HepG2 (cell line): ENCODE results near the gene LHFPL2. TPM values are rescaled to one million over a fixed set of nuclear protein-coding genes. Genes with fewer than 3 reads are reported as not detected.

Experiments
- ATAC-seq: fragments of 200-7000 bp; cut with Tn5 transposase; 3 replicates; pipeline ENCODE4 v1.9.1; 2020; ENCODE audit warnings: mild to moderate bottlenecking, moderate library complexity
- BruUV-seq: library from RNA; stranded (reverse); fragments of 400-500 nt; replicated peaks from 2 replicates; lab custom pipeline; 2021; lab: Mats Ljungman, UMichigan
- CTCF ChIA-PET: fragments of 300-600 bp; formaldehyde crosslinking; extraction: SDS; loops from one replicate; lab custom pipeline; 2021; ENCODE audit warnings: low total read pairs, inconsistent platforms, low intra/inter-chr PET ratio; lab: Yijun Ruan, JAX
- POLR2A ChIA-PET: fragments of 350-600 bp; sonication (Branson Sonifier 250); formaldehyde crosslinking; loops from one replicate; lab custom pipeline; 2020; ENCODE audit warnings: antibody characterized with exemption, inconsistent platforms; lab: Yijun Ruan, JAX
- DNase-seq: peaks from one replicate; pipeline ENCODE4 v3.0.0-alpha.2; 2015; ENCODE audit warnings: low spot score
- FAIRE-seq: peaks from 3 replicates; lab custom pipeline; 2011; peaks lifted over from hg19 to GRCh38; lab: Jason Lieb, UNC
- H2AFZ ChIP-seq: one replicate; pipeline ENCODE4 v1.6.1; 2011; ENCODE audit warnings: low read length, inconsistent platforms
- H3K27ac ChIP-seq: fragments of 300-600 bp; 3 replicates; pipeline ENCODE4 v1.8.0; 2011; ENCODE audit warnings: mixed run types, mild to moderate bottlenecking, mixed read lengths, low read length, inconsistent platforms; ENCODE audit not compliant: insufficient read depth; ENCODE audit errors: extremely low read length
- H3K27me3 ChIP-seq, 2 experiments: fragments of 200-600 bp in 1 of 2; 2 replicates in 1 of 2; 3 replicates in 1 of 2; pipeline versions ENCODE4 v1.6.0 to v1.8.0; 2011; ENCODE audit warnings: low read length in 2 of 2, mild to moderate bottlenecking in 2 of 2, moderate library complexity in 2 of 2, inconsistent platforms in 1 of 2; ENCODE audit not compliant: insufficient read depth in 2 of 2, control insufficient read depth in 1 of 2
- H3K36me3 ChIP-seq, 2 experiments: fragments of 200-600 bp in 1 of 2; replicated peaks in 1 of 2; 2 replicates in 1 of 2; 3 replicates in 1 of 2; pipeline versions ENCODE4 v1.5.1 to v1.8.0; 2011; ENCODE audit warnings: low read length in 2 of 2, inconsistent platforms in 1 of 2; ENCODE audit not compliant: insufficient read depth in 2 of 2, control insufficient read depth in 1 of 2
- H3K4me1 ChIP-seq: 2 replicates; pipeline ENCODE4 v1.5.1; 2012; ENCODE audit warnings: low read length, inconsistent platforms; ENCODE audit not compliant: insufficient read depth
- H3K4me2 ChIP-seq: 2 replicates; pipeline ENCODE4 v1.6.0; 2011; ENCODE audit warnings: low read depth, low read length, inconsistent platforms
- H3K4me3 ChIP-seq, 3 experiments: fragments of 200-600 bp in 1 of 3; sonication (generic), shearing (Covaris generic) in 1 of 3; replicated peaks in 1 of 3; 2 replicates each; pipeline ENCODE4 v1.5.1; 2011 to 2016; ENCODE audit warnings: low read length in 3 of 3, inconsistent platforms in 2 of 3, low read depth in 2 of 3, mild to moderate bottlenecking in 2 of 3, control low read depth in 1 of 3, mixed read lengths in 1 of 3; ENCODE audit not compliant: insufficient read depth in 1 of 3
- H3K79me2 ChIP-seq: one replicate; pipeline ENCODE4 v1.6.1; 2011; ENCODE audit warnings: low read length, inconsistent platforms; ENCODE audit not compliant: insufficient read depth
- H3K9ac ChIP-seq: 2 replicates; pipeline ENCODE4 v1.6.0; 2011; ENCODE audit warnings: mild to moderate bottlenecking, low read depth, low read length, inconsistent platforms; ENCODE audit not compliant: insufficient read depth
- H3K9me3 ChIP-seq: 2 replicates; pipeline ENCODE4 v1.5.1; 2012; ENCODE audit warnings: mild to moderate bottlenecking, low read length
- H4K20me1 ChIP-seq: 2 replicates; pipeline ENCODE4 v1.6.0; 2011; ENCODE audit warnings: inconsistent platforms, mild to moderate bottlenecking, low read length, moderate library complexity; ENCODE audit not compliant: insufficient read depth
- ARID2 ChIP-seq: sonication (generic); formaldehyde crosslinking; IDR thresholded peaks from 2 replicates; pipeline ENCODE4 v1.8.1; 2022; ENCODE audit warnings: mild to moderate bottlenecking, missing genetic modification reagents, borderline replicate concordance
- GLI4 ChIP-seq: sonication (generic); formaldehyde crosslinking; IDR thresholded peaks from 2 replicates; pipeline ENCODE4 v1.5.1; 2020; ENCODE audit warnings: missing genetic modification reagents, mild to moderate bottlenecking, moderate library complexity, borderline replicate concordance
- HMG20B ChIP-seq: conservative IDR thresholded peaks from 2 replicates; pipeline ENCODE4 v1.6.1; 2016; ENCODE audit warnings: missing genetic modification reagents, missing compliant biosample characterization
- JDP2 ChIP-seq: sonication (generic); formaldehyde crosslinking; IDR thresholded peaks from 2 replicates; pipeline ENCODE4 v1.8.1; 2022; ENCODE audit warnings: missing genetic modification reagents, borderline replicate concordance
- PCBP2 ChIP-seq: fragments of 200-400 bp; formaldehyde crosslinking; optimal IDR thresholded peaks from 2 replicates; pipeline ENCODE3; 2018; ENCODE audit warnings: low read length, low read depth; ENCODE audit not compliant: poor library complexity, severe bottlenecking
- TBX2 ChIP-seq: sonication (generic); formaldehyde crosslinking; IDR thresholded peaks from 2 replicates; pipeline ENCODE4 v1.5.0; 2020; ENCODE audit warnings: missing genetic modification reagents, mild to moderate bottlenecking, borderline replicate concordance
- XRCC5 ChIP-seq: fragments of 200-400 bp; formaldehyde crosslinking; optimal IDR thresholded peaks from 2 replicates; pipeline ENCODE3; 2017; ENCODE audit warnings: mild to moderate bottlenecking, low read length
- ZBTB1 ChIP-seq: sonication (generic); formaldehyde crosslinking; IDR thresholded peaks from 2 replicates; pipeline ENCODE4 v1.4.0; 2020; ENCODE audit warnings: missing genetic modification reagents, borderline replicate concordance
- ZNF264 ChIP-seq: sonication (generic); formaldehyde crosslinking; IDR thresholded peaks from 2 replicates; pipeline ENCODE4 v1.4.0; 2020; ENCODE audit warnings: missing genetic modification reagents
- ZNF660 ChIP-seq: sonication (generic); formaldehyde crosslinking; IDR thresholded peaks from 2 replicates; pipeline ENCODE4 v1.5.1; 2020; ENCODE audit warnings: mild to moderate bottlenecking, low read depth, missing genetic modification reagents, borderline replicate concordance
- ZNF670 ChIP-seq: sonication (generic); formaldehyde crosslinking; IDR thresholded peaks from 2 replicates; pipeline ENCODE4 v1.8.0; 2022; ENCODE audit warnings: mild to moderate bottlenecking, missing genetic modification reagents, borderline replicate concordance
- ZSCAN22 ChIP-seq: sonication (generic); formaldehyde crosslinking; IDR thresholded peaks from 2 replicates; pipeline ENCODE4 v1.4.0; 2020; ENCODE audit warnings: mild to moderate bottlenecking, missing genetic modification reagents
- ZZZ3 ChIP-seq: sonication (generic); formaldehyde crosslinking; IDR thresholded peaks from 2 replicates; pipeline ENCODE4 v1.4.0; 2020; ENCODE audit warnings: missing genetic modification reagents, mild to moderate bottlenecking, borderline replicate concordance
- WGBS: methylation state at CpG from one replicate; pipeline ENCODE4 v1.1.6; 2017; ENCODE audit warnings: low lambda C conversion rate; 5-methylcytosine and 5-hydroxymethylcytosine counted together
- in situ Hi-C: cut with HindIII; loops from 2 replicates; pipeline ENCODE4 v1.10.0; 2017; ENCODE audit warnings: low pct_unique_long_range_greater_than_20kb; ENCODE audit not compliant: extremely low pct_ligation_motif_present
- intact Hi-C: fragments of 100-400 bp; cut with micrococcal nuclease; formaldehyde crosslinking; loops from one replicate; pipeline ENCODE4 v1.10.0; 2022; ENCODE audit not compliant: unreplicated experiment
- polyA plus RNA-seq, 8 experiments: library from polyadenylated mRNA; depleted of rRNA in 3 of 8; stranded (reverse) in 7 of 8; unstranded in 1 of 8; fragments of >200 nt; fragmentation: Illumina TruSeq in 4 of 8; extraction: Trizol in 4 of 8; gene quantifications; 2 replicates each; pipeline versions ENCODE4 v1.2.1 to v1.2.3, GENCODE V29; 2011 to 2016; ENCODE audit warnings: low read depth in 4 of 8, missing spikeins in 1 of 8, mixed read lengths in 1 of 8; ENCODE audit not compliant: insufficient read depth in 1 of 8
- total RNA-seq, 5 experiments: library from RNA; depleted of rRNA; stranded (reverse); fragments of >200 nt; fragmentation: Illumina TruSeq; extraction: Trizol; gene quantifications; 2 replicates each; pipeline ENCODE4 v1.2.3, GENCODE V29; 2016; ENCODE audit warnings: low read depth in 1 of 5
- TF ChIP-seq, protein P1 (sequence below), 2 experiments: fragments of 450-650 bp in 1 of 2; sonication (generic) in 1 of 2; formaldehyde crosslinking; IDR thresholded peaks; 2 replicates each; pipeline versions ENCODE4 v1.5.0 to v1.8.0; 2020 to 2022; ENCODE audit warnings: mild to moderate bottlenecking in 1 of 2, missing genetic modification reagents in 1 of 2
- TF ChIP-seq, protein P2 (sequence below): sonication (generic); formaldehyde crosslinking; IDR thresholded peaks from one replicate; pipeline ENCODE4 v1.5.1; 2020; ENCODE audit warnings: mild to moderate bottlenecking, missing genetic modification reagents; ENCODE audit errors: not compliant biosample characterization

LHFPL2 gene
- total and polyA plus RNA-seq, 2 of the 13 experiments (the other 11 are each of a cell fraction or from before 2014, with no cell fraction given) = 6.0 to 20.0 TPM

DNA sequence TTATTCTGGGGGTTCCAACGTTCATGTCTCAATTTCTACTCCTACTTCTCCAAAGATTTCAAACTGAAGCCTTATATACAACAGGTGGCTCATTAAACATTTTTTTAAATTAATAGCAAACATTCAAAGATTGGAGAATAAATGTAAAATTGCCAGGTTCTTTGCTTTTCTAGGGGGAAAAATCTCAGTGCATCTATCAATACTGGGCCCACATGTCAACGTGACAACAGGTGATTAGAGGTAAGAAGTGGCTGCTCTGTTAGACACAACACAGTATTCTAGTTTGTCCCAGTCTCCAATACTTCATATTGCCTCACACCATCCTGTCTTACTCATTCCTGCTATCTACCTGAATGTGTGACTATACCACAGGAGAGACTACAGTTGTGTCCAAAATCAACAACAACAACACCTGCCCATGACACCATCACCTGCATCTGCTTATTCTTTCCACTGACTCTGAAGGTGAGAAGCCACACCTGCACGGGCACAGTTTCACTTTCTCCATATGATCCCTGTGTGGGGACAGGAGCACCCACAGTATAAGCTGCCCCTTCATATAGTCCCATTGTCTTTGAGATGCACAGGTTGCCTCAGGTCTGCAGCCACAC is 110.2 kb downstream of the LHFPL2 start:
- ATAC-seq = no peak
- BruUV-seq = no TSS peak
- Histone ChIP-seq H3K36me3 (no peaks in the 10 kb centered on the region; a peak in 2 of 5 replicates), H3K27me3 (no peaks in the 10 kb centered on the region), H3K27ac (no peak overlapping the region), H3K4me2 (no peak overlapping the region), H3K4me3 (no peak overlapping the region), H3K79me2 (peaks cover 13% of the 10 kb centered on the region), H2AFZ (no peak overlapping the region), H4K20me1 (no peaks in the 10 kb centered on the region), H3K9me3 (no peaks in the 10 kb centered on the region), H3K4me1 (no peaks in the 10 kb centered on the region), H3K9ac (no peak overlapping the region)
- ChIA-PET POLR2A (no interaction called here), CTCF (interaction anchor here (2.1 kb wide), 1 partner anchor 89 kb away, joined by 9 read pairs; no protein-coding TSS in a partner anchor)
- no peak for FAIRE-seq
- in situ Hi-C loops (no loop called here), intact Hi-C loops (loop anchor here (5.0 kb wide), 1 partner anchor 84 kb away; no protein-coding TSS in a partner anchor)
- 97% methylated on average over 3 of the region's 3 CpGs for WGBS
- DNase-seq = no peak
- no peak for TF ChIP-seq ZSCAN22
- no peak for TF ChIP-seq ZNF670 (CRISPR knock-in tag)
- no peak for TF ChIP-seq XRCC5
- no peak for TF ChIP-seq GLI4
- no peak for TF ChIP-seq HMG20B (CRISPR knock-in tag)
- no peak for TF ChIP-seq ZZZ3 (CRISPR knock-in tag)
- TF ChIP-seq ZNF660 = no peak
- TF ChIP-seq ZBTB1 (CRISPR knock-in tag) = no peak
- TF ChIP-seq ZNF264 (CRISPR knock-in tag) = no peak
- no peak for TF ChIP-seq ARID2
- no peak for TF ChIP-seq JDP2
- TF ChIP-seq TBX2 (CRISPR knock-in tag) = no peak
- TF ChIP-seq, protein P1, sequence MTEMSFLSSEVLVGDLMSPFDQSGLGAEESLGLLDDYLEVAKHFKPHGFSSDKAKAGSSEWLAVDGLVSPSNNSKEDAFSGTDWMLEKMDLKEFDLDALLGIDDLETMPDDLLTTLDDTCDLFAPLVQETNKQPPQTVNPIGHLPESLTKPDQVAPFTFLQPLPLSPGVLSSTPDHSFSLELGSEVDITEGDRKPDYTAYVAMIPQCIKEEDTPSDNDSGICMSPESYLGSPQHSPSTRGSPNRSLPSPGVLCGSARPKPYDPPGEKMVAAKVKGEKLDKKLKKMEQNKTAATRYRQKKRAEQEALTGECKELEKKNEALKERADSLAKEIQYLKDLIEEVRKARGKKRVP (CRISPR knock-in tag; IDR thresholded peaks at IDR 0.05) = no peak
- TF ChIP-seq, protein P2, sequence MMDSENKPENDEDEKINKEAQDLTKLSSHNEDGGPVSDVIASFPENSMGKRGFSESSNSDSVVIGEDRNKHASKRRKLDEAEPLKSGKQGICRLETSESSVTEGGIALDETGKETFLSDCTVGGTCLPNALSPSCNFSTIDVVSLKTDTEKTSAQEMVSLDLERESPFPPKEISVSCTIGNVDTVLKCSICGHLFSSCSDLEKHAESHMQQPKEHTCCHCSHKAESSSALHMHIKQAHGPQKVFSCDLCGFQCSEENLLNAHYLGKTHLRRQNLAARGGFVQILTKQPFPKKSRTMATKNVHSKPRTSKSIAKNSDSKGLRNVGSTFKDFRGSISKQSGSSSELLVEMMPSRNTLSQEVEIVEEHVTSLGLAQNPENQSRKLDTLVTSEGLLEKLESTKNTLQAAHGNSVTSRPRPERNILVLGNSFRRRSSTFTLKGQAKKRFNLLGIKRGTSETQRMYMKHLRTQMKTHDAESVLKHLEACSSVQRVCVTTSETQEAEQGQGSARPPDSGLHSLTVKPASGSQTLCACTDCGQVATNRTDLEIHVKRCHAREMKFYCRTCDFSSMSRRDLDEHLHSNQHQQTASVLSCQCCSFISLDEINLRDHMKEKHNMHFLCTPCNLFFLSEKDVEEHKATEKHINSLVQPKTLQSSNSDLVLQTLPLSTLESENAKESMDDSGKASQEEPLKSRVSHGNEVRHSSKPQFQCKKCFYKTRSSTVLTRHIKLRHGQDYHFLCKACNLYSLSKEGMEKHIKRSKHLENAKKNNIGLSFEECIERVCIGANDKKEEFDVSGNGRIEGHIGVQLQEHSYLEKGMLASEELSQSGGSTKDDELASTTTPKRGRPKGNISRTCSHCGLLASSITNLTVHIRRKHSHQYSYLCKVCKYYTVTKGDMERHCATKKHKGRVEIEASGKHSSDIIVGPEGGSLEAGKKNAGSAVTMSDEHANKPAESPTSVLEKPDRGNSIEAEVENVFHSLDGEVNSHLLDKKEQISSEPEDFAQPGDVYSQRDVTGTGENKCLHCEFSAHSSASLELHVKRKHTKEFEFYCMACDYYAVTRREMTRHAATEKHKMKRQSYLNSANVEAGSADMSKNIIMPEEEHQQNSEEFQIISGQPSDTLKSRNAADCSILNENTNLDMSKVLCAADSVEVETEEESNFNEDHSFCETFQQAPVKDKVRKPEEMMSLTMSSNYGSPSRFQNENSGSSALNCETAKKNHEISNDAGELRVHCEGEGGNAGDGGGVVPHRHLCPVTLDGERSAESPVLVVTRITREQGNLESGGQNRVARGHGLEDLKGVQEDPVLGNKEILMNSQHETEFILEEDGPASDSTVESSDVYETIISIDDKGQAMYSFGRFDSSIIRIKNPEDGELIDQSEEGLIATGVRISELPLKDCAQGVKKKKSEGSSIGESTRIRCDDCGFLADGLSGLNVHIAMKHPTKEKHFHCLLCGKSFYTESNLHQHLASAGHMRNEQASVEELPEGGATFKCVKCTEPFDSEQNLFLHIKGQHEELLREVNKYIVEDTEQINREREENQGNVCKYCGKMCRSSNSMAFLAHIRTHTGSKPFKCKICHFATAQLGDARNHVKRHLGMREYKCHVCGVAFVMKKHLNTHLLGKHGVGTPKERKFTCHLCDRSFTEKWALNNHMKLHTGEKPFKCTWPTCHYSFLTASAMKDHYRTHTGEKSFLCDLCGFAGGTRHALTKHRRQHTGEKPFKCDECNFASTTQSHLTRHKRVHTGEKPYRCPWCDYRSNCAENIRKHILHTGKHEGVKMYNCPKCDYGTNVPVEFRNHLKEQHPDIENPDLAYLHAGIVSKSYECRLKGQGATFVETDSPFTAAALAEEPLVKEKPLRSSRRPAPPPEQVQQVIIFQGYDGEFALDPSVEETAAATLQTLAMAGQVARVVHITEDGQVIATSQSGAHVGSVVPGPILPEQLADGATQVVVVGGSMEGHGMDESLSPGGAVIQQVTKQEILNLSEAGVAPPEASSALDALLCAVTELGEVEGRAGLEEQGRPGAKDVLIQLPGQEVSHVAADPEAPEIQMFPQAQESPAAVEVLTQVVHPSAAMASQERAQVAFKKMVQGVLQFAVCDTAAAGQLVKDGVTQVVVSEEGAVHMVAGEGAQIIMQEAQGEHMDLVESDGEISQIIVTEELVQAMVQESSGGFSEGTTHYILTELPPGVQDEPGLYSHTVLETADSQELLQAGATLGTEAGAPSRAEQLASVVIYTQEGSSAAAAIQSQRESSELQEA = no peak
- no peak for TF ChIP-seq PCBP2
